ENCODE measurements around the gene SVOP.

DNA sequence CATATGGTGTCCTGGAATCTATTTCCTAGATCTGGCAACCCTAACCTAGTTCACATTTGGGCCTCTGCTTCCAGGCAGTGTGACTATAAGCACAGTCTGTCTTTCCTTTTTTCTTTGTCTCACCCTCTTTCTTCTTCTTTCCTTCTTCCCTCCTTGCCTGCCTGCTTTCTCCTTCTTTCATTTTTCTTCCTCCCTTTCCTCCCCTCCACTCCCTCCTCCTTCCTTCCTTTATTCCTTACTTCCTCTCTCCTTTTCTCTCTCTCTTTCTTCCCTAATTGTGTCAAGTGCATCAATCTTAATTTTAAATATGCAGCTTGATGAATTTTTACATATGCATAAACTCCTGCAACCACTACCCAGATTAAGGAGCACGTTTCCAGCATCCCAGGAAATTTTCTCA, 145.6 kb downstream of the SVOP start:
- TF ChIP-seq, protein P1, sequence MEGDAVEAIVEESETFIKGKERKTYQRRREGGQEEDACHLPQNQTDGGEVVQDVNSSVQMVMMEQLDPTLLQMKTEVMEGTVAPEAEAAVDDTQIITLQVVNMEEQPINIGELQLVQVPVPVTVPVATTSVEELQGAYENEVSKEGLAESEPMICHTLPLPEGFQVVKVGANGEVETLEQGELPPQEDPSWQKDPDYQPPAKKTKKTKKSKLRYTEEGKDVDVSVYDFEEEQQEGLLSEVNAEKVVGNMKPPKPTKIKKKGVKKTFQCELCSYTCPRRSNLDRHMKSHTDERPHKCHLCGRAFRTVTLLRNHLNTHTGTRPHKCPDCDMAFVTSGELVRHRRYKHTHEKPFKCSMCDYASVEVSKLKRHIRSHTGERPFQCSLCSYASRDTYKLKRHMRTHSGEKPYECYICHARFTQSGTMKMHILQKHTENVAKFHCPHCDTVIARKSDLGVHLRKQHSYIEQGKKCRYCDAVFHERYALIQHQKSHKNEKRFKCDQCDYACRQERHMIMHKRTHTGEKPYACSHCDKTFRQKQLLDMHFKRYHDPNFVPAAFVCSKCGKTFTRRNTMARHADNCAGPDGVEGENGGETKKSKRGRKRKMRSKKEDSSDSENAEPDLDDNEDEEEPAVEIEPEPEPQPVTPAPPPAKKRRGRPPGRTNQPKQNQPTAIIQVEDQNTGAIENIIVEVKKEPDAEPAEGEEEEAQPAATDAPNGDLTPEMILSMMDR (IDR thresholded peaks at IDR 0.05): no peak
- no peak for TF ChIP-seq POLR2AphosphoS5 (IDR thresholded peaks at IDR 0.05)

Data from breast epithelium (tissue), 3 donors.